ENCODE measurements around the gene PTPN14.
"Not testable (repeated sequence)": the region's sequence is repeated elsewhere in the genome, so short reads cannot be mapped to it uniquely, and the experiment has no call there.

Gene PTPN14

GRCh38 chr1:214510914-214511638 lies 40.3 kb downstream of the PTPN14 start:
- POLR2A ChIA-PET, result no interaction called here
- DNase-seq (ENCODE audit: extremely low spot score), result no peak
- CTCF ChIA-PET, result no interaction called here
- TF ChIP-seq SP1 (IDR thresholded peaks at IDR 0.05) (no peak), ZNF384 (IDR thresholded peaks at IDR 0.05) (no peak)

GRCh38 chr1:214510477-214510876 lies 40.9 kb downstream of the PTPN14 start:
- CTCF ChIA-PET, result no interaction called here
- TF ChIP-seq CTBP1 (IDR thresholded peaks at IDR 0.05; ENCODE audit: borderline replicate concordance), result no peak
- no peak for TF ChIP-seq BHLHE40 (IDR thresholded peaks at IDR 0.05; ENCODE audit: borderline replicate concordance)
- TF ChIP-seq TARDBP (IDR thresholded peaks at IDR 0.05), result no peak
- TF ChIP-seq HDGF (IDR thresholded peaks at IDR 0.05; ENCODE audit: borderline replicate concordance), result no peak
- no peak for DNase-seq (ENCODE audit: extremely low spot score)

GRCh38 chr1:214509622-214510021 lies 41.8 kb downstream of the PTPN14 start:
- DNase-seq (ENCODE audit: extremely low spot score); POLR2A ChIA-PET; CTCF ChIA-PET: not testable (repeated sequence)

More at GRCh38 chr1:214510477-214510876, 40.9 kb downstream of the PTPN14 start:
- POLR2A ChIA-PET, result no interaction called here

- CTCF ChIA-PET, result no interaction called here
- TF ChIP-seq NFRKB (IDR thresholded peaks at IDR 0.05) (no peak), TARDBP (IDR thresholded peaks at IDR 0.05) (no peak), FOXA1 (IDR thresholded peaks at IDR 0.05) (no peak), LEF1 (IDR thresholded peaks at IDR 0.05; ENCODE audit: borderline replicate concordance) (no peak), SP1 (IDR thresholded peaks at IDR 0.05) (no peak), FOXK2 (IDR thresholded peaks at IDR 0.05) (no peak), L3MBTL2 (conservative IDR thresholded peaks at IDR 0.05) (no peak), CTBP1 (IDR thresholded peaks at IDR 0.05; ENCODE audit: borderline replicate concordance) (no peak), BHLHE40 (IDR thresholded peaks at IDR 0.05; ENCODE audit: borderline replicate concordance) (no peak), HDGF (IDR thresholded peaks at IDR 0.05; ENCODE audit: borderline replicate concordance) (no peak)
- POLR2A ChIA-PET, result no interaction called here
- DNase-seq (ENCODE audit: extremely low spot score), result no peak
Measured at GRCh38 chr1:214506972-214507431, 44.4 kb downstream of the PTPN14 start.

GRCh38 chr1:214505134-214505533 lies 46.3 kb downstream of the PTPN14 start:
- peak; percentile 78 for DNase-seq (ENCODE audit: extremely low spot score)
- POLR2A ChIA-PET, result no interaction called here
- CTCF ChIA-PET, result interaction anchor here (0.7 kb wide), 1 partner anchor 17 kb away, joined by 3 read pairs; no protein-coding TSS in a partner anchor
- TF ChIP-seq PKNOX1 (IDR thresholded peaks at IDR 0.05), result peak; percentile 52; the same call in 1 of the 2 replicates
- TF ChIP-seq LEF1 (IDR thresholded peaks at IDR 0.05; ENCODE audit: borderline replicate concordance), result no peak
- TF ChIP-seq ZNF384 (IDR thresholded peaks at IDR 0.05), result peak; percentile 97
- no peak for TF ChIP-seq L3MBTL2 (conservative IDR thresholded peaks at IDR 0.05)
- TF ChIP-seq ELF4 (IDR thresholded peaks at IDR 0.05), result no peak
- no peak for TF ChIP-seq FOXK2 (IDR thresholded peaks at IDR 0.05)
- no peak for TF ChIP-seq NFRKB (IDR thresholded peaks at IDR 0.05)
- TF ChIP-seq BHLHE40 (IDR thresholded peaks at IDR 0.05; ENCODE audit: borderline replicate concordance), result no peak

- DNase-seq (ENCODE audit: extremely low spot score), result no peak
- ChIA-PET POLR2A (no interaction called here), CTCF (no interaction called here)
- TF ChIP-seq HDGF (IDR thresholded peaks at IDR 0.05; ENCODE audit: borderline replicate concordance) (no peak), L3MBTL2 (conservative IDR thresholded peaks at IDR 0.05) (no peak), TARDBP (IDR thresholded peaks at IDR 0.05) (no peak), SUZ12 (IDR thresholded peaks at IDR 0.05) (no peak), CTBP1 (IDR thresholded peaks at IDR 0.05; ENCODE audit: borderline replicate concordance) (no peak), ARNT (IDR thresholded peaks at IDR 0.05) (no peak), FOXK2 (IDR thresholded peaks at IDR 0.05) (no peak), FOXM1 (IDR thresholded peaks at IDR 0.05; ENCODE audit: borderline replicate concordance) (no peak)
Measured at GRCh38 chr1:214504330-214504729, 47.1 kb downstream of the PTPN14 start.

- TF ChIP-seq CTBP1 (IDR thresholded peaks at IDR 0.05; ENCODE audit: borderline replicate concordance) (no peak), FOXA1 (IDR thresholded peaks at IDR 0.05) (no peak), NFRKB (IDR thresholded peaks at IDR 0.05) (no peak), ELF4 (IDR thresholded peaks at IDR 0.05) (no peak), BHLHE40 (IDR thresholded peaks at IDR 0.05; ENCODE audit: borderline replicate concordance) (no peak)
- DNase-seq (ENCODE audit: extremely low spot score), result no peak
- CTCF ChIA-PET, result interaction anchor here (0.5 kb wide), 1 partner anchor 676 kb away, joined by 3 read pairs; no protein-coding TSS in a partner anchor
- POLR2A ChIA-PET, result no interaction called here
Measured at GRCh38 chr1:214503553-214503952, 47.8 kb downstream of the PTPN14 start.

- ChIA-PET POLR2A (no interaction called here), CTCF (no interaction called here)
- no peak for DNase-seq (ENCODE audit: extremely low spot score)
- TF ChIP-seq SUZ12 (IDR thresholded peaks at IDR 0.05) (no peak), ARNT (IDR thresholded peaks at IDR 0.05) (no peak)
Measured at GRCh38 chr1:214500340-214501055, 50.9 kb downstream of the PTPN14 start.
